ENCODE data around the gene NKIRAS1.
"Not testable (repeated sequence)": the region's sequence is repeated elsewhere in the genome, so short reads cannot be mapped to it uniquely, and the experiment has no call there.

NKIRAS1 gene

DNA sequence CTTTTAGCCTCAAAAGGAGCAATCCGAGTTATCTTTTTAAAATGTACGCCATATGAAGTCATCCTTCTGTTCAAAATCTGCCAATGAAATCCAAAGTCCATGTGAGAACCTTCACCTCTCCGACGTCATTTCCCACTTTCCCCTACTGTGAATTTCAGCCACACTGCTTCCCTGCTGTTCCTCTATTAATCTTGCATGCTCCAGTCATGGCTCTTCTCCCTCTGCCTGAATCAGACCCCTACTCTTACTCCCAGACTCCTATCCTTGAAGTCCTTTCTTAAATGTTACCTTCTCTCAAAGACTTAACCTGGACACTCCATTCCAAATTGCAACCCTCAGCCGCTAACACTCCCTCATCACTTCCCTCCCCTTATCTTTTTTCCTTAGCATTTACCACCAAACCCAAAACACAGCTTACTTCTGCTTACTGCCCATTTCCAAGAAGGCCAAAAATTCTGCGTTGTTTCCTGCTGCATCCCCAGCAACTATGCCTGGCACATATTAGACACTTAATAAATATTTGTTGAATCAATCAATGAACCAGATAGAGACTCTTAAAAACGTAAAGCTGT is 1.2 kb downstream of the NKIRAS1 start:
- H3K27ac ChIP-seq: no peak overlapping the region
- TF ChIP-seq, protein P1, sequence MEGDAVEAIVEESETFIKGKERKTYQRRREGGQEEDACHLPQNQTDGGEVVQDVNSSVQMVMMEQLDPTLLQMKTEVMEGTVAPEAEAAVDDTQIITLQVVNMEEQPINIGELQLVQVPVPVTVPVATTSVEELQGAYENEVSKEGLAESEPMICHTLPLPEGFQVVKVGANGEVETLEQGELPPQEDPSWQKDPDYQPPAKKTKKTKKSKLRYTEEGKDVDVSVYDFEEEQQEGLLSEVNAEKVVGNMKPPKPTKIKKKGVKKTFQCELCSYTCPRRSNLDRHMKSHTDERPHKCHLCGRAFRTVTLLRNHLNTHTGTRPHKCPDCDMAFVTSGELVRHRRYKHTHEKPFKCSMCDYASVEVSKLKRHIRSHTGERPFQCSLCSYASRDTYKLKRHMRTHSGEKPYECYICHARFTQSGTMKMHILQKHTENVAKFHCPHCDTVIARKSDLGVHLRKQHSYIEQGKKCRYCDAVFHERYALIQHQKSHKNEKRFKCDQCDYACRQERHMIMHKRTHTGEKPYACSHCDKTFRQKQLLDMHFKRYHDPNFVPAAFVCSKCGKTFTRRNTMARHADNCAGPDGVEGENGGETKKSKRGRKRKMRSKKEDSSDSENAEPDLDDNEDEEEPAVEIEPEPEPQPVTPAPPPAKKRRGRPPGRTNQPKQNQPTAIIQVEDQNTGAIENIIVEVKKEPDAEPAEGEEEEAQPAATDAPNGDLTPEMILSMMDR (IDR thresholded peaks at IDR 0.05): no peak
- no peak for TF ChIP-seq ZFX (IDR thresholded peaks at IDR 0.05; ENCODE audit: borderline replicate concordance)

DNA sequence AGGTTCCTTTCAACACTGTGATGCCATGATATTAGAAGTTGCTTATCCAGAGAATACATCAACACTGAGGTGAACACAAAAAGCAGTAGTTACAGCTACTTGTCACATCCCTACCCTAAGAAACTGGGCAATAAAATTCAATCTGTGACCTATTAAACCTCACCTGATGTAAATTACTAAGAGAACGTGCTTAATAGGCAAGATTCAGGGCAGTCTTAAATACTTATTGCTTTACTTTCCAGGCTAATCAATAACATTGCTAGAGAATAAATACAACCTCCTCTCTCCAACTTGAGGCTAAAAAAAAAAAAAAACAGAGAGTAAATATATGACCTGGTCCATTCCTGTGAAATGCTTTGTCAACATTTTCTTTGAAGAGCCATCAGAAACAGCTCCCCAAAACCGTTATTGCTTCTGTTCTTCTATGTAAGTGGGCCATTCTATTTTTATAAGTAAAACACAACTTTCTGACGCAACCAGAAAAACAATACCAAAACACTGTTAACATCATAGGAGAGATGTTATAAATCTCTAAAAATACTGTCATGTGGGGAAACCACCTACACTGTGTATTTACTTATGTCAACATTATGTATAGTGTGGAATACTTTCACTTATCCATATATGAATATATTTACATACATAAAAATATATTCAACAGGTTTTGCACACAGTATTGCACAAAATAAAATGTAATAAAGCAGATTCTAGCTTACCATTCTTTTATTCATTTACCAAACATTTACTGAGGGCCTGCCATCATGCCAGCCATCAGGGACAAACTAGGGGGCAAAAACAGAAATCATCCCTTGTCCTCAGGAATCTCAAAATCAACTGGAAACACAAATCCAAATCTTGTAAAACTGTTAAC is 2.7 kb downstream of the NKIRAS1 start:
- TF ChIP-seq, protein P1 (IDR thresholded peaks at IDR 0.05): no peak
- TF ChIP-seq ZFX (IDR thresholded peaks at IDR 0.05; ENCODE audit: borderline replicate concordance): no peak
- H3K27ac ChIP-seq: no peak overlapping the region

DNA sequence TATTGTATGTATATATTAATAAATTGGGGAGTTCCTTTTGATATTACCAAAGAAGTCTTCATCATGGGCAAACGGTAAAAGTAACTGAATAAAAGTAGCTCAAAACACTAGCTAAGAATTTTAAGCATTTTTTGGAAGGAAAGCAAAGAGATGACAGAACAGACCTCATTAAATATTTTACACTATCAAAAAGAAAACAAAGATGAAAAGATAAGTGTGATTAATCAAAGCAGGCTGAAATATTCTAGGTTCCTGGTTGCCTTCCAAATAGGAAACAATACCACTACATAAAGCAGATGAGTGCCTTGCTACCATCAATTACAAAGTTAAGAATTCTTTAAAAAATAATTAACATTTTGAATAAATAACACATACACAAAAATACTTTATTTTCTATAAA is 3.6 kb downstream of the NKIRAS1 start:
- H3K27ac ChIP-seq: no peak overlapping the region
- TF ChIP-seq ZFX (IDR thresholded peaks at IDR 0.05; ENCODE audit: borderline replicate concordance): no peak
- TF ChIP-seq, protein P1 (IDR thresholded peaks at IDR 0.05): no peak

DNA sequence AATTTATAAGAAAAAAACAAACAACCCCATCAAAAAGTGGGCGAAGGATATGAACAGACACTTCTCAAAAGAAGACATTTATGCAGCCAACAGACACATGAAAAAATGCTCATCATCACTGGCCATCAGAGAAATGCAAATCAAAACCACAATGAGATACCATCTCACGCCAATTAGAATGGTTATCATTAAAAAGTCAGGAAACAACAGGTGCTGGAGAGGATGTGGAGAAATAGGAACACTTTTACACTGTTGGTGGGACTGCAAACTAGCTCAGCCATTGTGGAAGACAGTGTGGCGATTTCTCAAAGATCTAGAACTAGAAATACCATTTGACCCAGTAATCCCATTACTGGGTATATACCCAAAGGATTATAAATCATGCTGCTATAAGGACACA is 4.5 kb downstream of the NKIRAS1 start:
- H3K27ac ChIP-seq: not testable (repeated sequence)

DNA sequence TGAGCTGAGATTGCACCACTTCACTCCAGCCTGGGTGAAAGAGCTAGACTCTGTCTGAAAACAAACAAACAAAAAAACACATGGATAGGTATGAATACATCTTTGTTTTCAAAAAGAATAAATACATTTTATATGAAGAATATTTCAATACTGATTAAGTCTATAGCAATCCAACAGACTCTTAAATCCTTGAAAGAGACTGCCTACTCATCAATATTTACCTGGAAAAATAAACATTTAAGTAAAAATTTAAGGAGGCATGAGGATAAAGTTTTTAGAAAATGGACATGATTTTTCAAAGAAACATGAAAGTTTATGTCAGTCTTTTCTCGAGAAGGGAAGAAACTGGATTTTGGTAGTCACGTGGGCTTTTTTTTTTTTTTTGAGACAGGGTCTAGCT is 5.4 kb downstream of the NKIRAS1 start:
- H3K27ac ChIP-seq: no peak overlapping the region
- no peak for TF ChIP-seq ZFX (IDR thresholded peaks at IDR 0.05; ENCODE audit: borderline replicate concordance)
- TF ChIP-seq, protein P1 (IDR thresholded peaks at IDR 0.05): no peak

DNA sequence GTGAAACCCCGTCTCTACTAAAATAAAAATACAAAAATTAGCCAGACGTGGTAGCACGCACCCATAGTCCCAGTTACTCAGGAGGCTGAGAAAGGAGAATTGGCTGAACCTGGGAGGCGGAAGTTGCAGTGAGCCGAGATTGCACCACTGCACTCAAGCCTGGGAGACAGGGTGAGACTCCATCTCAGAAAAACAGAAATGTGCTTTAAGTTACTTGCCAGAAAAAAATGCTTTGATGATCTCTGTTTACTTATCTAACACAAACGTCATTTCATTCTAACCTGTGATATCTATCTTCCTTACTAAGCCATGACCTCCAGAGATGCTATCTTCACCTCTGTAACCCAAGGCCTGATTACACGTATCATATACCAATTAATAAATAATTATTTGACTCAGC is 7.4 kb downstream of the NKIRAS1 start:
- no peak overlapping the region for H3K27ac ChIP-seq
- TF ChIP-seq, protein P1 (IDR thresholded peaks at IDR 0.05): no peak
- TF ChIP-seq ZFX (IDR thresholded peaks at IDR 0.05; ENCODE audit: borderline replicate concordance): no peak

DNA sequence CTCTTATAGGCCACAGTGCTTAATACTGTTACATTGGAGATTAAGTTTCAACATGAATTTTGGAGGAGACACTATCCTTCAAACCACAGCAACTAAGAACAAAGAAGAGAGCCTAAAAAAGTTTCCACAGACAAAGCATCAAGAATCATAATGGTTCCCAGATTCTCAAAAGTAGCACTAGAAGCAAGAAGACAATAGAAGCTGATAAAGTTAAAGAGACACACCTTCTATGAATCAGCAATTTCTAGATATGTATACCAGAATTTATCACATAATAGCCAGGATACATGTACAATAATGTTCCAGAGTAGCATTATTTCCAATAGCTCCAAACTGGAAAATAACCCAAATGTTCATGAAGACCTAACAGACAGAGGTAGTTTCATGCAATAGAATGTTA is 12.2 kb downstream of the NKIRAS1 start:
- H3K27ac ChIP-seq: no peak overlapping the region
- TF ChIP-seq ZFX (IDR thresholded peaks at IDR 0.05; ENCODE audit: borderline replicate concordance): no peak
- TF ChIP-seq, protein P1 (IDR thresholded peaks at IDR 0.05): no peak

Data from 22Rv1 (cell line).